ENCODE results near the gene CPA2.
"Not testable (repeated sequence)": the region's sequence is repeated elsewhere in the genome, so short reads cannot be mapped to it uniquely, and the experiment has no call there.

CPA2 gene

GRCh38 chr7:130266258-130266960 is at the start of gene CPA2:
Gene CPA2 (plus strand): TSS chr7:130266863. CDS start chr7:130266882, 19 bp downstream.
- DNase-seq = no peak

- peak; percentile 39 for DNase-seq
Measured at GRCh38 chr7:130218806-130219620, 47.6 kb upstream of the CPA2 start.

- no peak for DNase-seq
Measured at GRCh38 chr7:130219871-130220270, 46.8 kb upstream of the CPA2 start.

- DNase-seq = no peak
Measured at GRCh38 chr7:130221746-130222145, 44.9 kb upstream of the CPA2 start.

GRCh38 chr7:130223646-130224045 is 43.0 kb upstream of the CPA2 start:
- DNase-seq = no peak

GRCh38 chr7:130224210-130224609 is 42.5 kb upstream of the CPA2 start:
- no peak for DNase-seq

GRCh38 chr7:130224923-130225322 is 41.7 kb upstream of the CPA2 start:
- DNase-seq = peak; percentile 81

GRCh38 chr7:130226333-130226732 is 40.3 kb upstream of the CPA2 start:
- no peak for DNase-seq

- no peak for DNase-seq
Measured at GRCh38 chr7:130227883-130228575, 38.6 kb upstream of the CPA2 start.

GRCh38 chr7:130228840-130229502 is 37.7 kb upstream of the CPA2 start:
- DNase-seq = no peak

- DNase-seq = not testable (repeated sequence)
Measured at GRCh38 chr7:130229981-130230380, 36.7 kb upstream of the CPA2 start.

GRCh38 chr7:130231792-130232191 is 34.9 kb upstream of the CPA2 start:
- DNase-seq = no peak

- DNase-seq = no peak
Measured at GRCh38 chr7:130232209-130232608, 34.5 kb upstream of the CPA2 start.

GRCh38 chr7:130234078-130234477 is 32.6 kb upstream of the CPA2 start:
- DNase-seq = no peak

- DNase-seq = not testable (repeated sequence)
Measured at GRCh38 chr7:130236361-130236760, 30.3 kb upstream of the CPA2 start.

GRCh38 chr7:130240240-130240639 is 26.4 kb upstream of the CPA2 start:
- DNase-seq = no peak

- peak; percentile 76 for DNase-seq
Measured at GRCh38 chr7:130242198-130243014, 24.3 kb upstream of the CPA2 start.

- not testable (repeated sequence) for DNase-seq
Measured at GRCh38 chr7:130243486-130243885, 23.2 kb upstream of the CPA2 start.

GRCh38 chr7:130246491-130246890 is 20.2 kb upstream of the CPA2 start:
- DNase-seq = not testable (repeated sequence)

- DNase-seq = not testable (repeated sequence)
Measured at GRCh38 chr7:130248842-130249241, 17.8 kb upstream of the CPA2 start.

- not testable (repeated sequence) for DNase-seq
Measured at GRCh38 chr7:130249626-130250025, 17.0 kb upstream of the CPA2 start.

- no peak for DNase-seq
Measured at GRCh38 chr7:130254555-130254954, 12.1 kb upstream of the CPA2 start.
